Thyroid gland (tissue), 4 donors: ENCODE data around the gene ACACA. TPM values are rescaled to one million over a fixed set of nuclear protein-coding genes. Genes with fewer than 3 reads are reported as not detected.

ENCODE experiments used
- DNase-seq, 2 donors: peaks; one replicate each; pipeline ENCODE4 v3.0.0-alpha.2; 2019
- H3K27ac ChIP-seq, 3 donors: fragments of 200-600 bp; sonication (generic); 1 replicate in 2 of 3; 2 replicates in 1 of 3; pipeline ENCODE4 v1.5.1; 2016 to 2019; ENCODE audit warnings: mild to moderate bottlenecking in 1 of 3, moderate library complexity in 1 of 3
- H3K27me3 ChIP-seq: fragments of 200-600 bp; sonication (generic); one replicate; pipeline ENCODE4 v1.5.1; 2019
- H3K36me3 ChIP-seq, 2 donors: fragments of 200-600 bp; sonication (generic); one replicate each; pipeline ENCODE4 v1.5.1; 2016 to 2019
- H3K4me1 ChIP-seq, 2 donors: fragments of 200-600 bp; sonication (generic); one replicate each; pipeline ENCODE4 v1.5.1; 2017 to 2019
- H3K4me3 ChIP-seq, 3 donors: fragments of 200-600 bp; sonication (generic); replicated peaks in 1 of 3; 1 replicate in 2 of 3; 2 replicates in 1 of 3; pipeline ENCODE4 v1.5.1; 2016; ENCODE audit warnings: mild to moderate bottlenecking in 1 of 3
- H3K9me3 ChIP-seq: fragments of 200-600 bp; sonication (generic); one replicate; pipeline ENCODE4 v1.5.1; 2017
- CTCF ChIP-seq, 6 experiments: fragments of 200-600 bp in 3 of 6; fragments of 450-650 bp in 3 of 6; sonication (generic) in 3 of 6; IDR thresholded peaks; one replicate each; pipeline ENCODE4 v1.5.1; 2016 to 2019; ENCODE audit warnings: antibody characterized with exemption in 6 of 6, mild to moderate bottlenecking in 2 of 6, inconsistent platforms in 1 of 6, moderate library complexity in 1 of 6
- POLR2A ChIP-seq, 2 donors: fragments of 450-650 bp; IDR thresholded peaks; one replicate each; pipeline ENCODE4 v1.6.1; 2017; ENCODE audit warnings: antibody characterized with exemption in 2 of 2, mild to moderate bottlenecking in 2 of 2, moderate library complexity in 1 of 2
- WGBS, 2 donors: methylation state at CpG; one replicate each; pipeline ENCODE4 v1.1.5; 2017; 5-methylcytosine and 5-hydroxymethylcytosine counted together
- intact Hi-C: fragments of 100-400 bp; cut with DNase I; formaldehyde crosslinking; loops from one replicate; pipeline ENCODE4 v1.15.1; 2023
- total RNA-seq, 4 donors: library from RNA; depleted of rRNA; stranded (reverse); fragments of >200 nt; gene quantifications; one replicate each; pipeline ENCODE4 v1.2.3, GENCODE V29; 2016

The ACACA gene
- total RNA-seq, 4 donors from 2014 or later: 27.2 to 55.7 (median 38.4) TPM

GRCh38 chr17:37168731-37169353, 237.8 kb downstream of the ACACA start:
- Histone ChIP-seq H3K36me3 (no peaks in the 10 kb centered on the region), H3K4me3 (no peak overlapping the region), H3K27me3 (no peaks in the 10 kb centered on the region), H3K27ac (no peak overlapping the region), H3K9me3 (no peaks in the 10 kb centered on the region), H3K4me1 (no peaks in the 10 kb centered on the region)
- DNase-seq: no peak
- TF ChIP-seq CTCF (IDR thresholded peaks at IDR 0.05) (no peak), POLR2A (IDR thresholded peaks at IDR 0.05) (no peak)
- intact Hi-C loops: no loop called here
- 76 to 87% methylated on average over 3 of the region's 3 CpGs for WGBS, 2 donors

DNA sequence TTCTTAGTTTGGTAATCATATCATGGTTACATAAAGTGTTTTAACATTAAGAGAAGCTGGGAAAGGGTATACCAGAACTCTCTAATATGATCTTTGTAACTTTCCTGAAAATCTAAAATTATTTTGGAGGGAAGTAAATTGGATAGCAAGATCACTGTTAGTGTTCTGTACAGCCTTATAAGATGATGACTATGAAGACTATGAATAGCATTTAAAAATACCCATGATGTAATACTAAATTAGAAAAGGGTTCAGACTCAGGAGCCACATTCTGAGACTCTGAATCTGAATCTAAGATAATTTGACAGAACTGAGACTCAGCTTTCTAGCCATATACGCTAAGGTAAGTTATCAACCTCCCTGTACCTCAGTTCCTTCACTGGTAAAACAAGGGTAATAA, 238.9 kb downstream of the ACACA start:
- no peaks in the 10 kb centered on the region for H3K9me3 ChIP-seq
- no peaks in the 10 kb centered on the region for H3K36me3 ChIP-seq
- no peak for TF ChIP-seq POLR2A (IDR thresholded peaks at IDR 0.05)
- TF ChIP-seq CTCF (IDR thresholded peaks at IDR 0.05): no peak
- DNase-seq: no peak
- intact Hi-C loops: no loop called here
- H3K27me3 ChIP-seq: no peaks in the 10 kb centered on the region
- H3K27ac ChIP-seq: no peak overlapping the region
- no peak overlapping the region for H3K4me3 ChIP-seq
- H3K4me1 ChIP-seq: no peaks in the 10 kb centered on the region
- 92 to 100% methylated on average over 1 of the region's 1 CpG for WGBS, 2 donors

DNA sequence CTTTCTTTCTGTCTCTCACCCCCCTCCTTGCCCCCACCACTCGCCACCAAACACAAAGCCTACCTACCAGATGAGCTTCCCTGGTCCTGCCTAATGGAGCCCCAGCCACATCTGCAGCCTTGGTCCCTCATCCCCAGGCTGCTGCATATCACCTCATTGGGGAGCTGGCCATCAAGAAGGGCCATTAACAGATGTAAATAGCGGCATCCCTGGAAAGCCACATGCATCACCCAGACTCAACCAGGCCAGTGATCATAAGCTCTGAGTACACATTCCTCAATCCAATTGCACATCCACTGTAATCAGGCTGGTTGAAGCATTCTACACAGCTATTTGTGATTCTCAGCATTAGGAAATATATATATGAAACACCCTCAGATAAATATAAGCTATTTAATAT, 242.6 kb downstream of the ACACA start:
- Histone ChIP-seq H3K4me3 (no peak overlapping the region), H3K27ac (no peak overlapping the region), H3K4me1 (peaks cover 7 to 9% of the 10 kb centered on the region in 2 donors), H3K9me3 (no peaks in the 10 kb centered on the region), H3K27me3 (no peaks in the 10 kb centered on the region), H3K36me3 (no peaks in the 10 kb centered on the region)
- no peak for DNase-seq
- 100% methylated on average over 2 of the region's 2 CpGs for WGBS, 2 donors
- intact Hi-C loops: no loop called here
- no peak for TF ChIP-seq POLR2A (IDR thresholded peaks at IDR 0.05)
- TF ChIP-seq CTCF (IDR thresholded peaks at IDR 0.05): no peak

DNA sequence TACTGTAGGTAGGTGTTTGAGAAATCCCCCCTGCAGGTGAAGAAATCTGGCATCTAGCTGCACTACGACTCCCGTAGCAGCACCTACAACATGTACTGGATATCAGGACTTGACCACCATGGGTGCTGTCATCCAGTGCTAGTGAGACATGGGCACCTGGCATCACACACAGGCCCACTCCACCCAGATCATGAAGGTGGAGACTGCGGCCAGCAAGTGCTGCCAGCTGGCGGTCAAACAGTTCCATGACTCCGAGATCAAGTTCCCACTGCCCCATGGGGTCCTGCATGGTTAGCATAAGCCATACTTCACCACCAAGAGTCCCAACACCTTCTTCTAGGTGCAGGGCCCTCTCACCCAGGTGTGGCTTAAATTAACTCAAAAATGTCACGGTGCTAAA, 243.8 kb downstream of the ACACA start:
- no peak overlapping the region for H3K27ac ChIP-seq
- no peaks in the 10 kb centered on the region for H3K27me3 ChIP-seq
- peaks cover 7 to 9% of the 10 kb centered on the region in 2 donors for H3K4me1 ChIP-seq
- H3K9me3 ChIP-seq: no peaks in the 10 kb centered on the region
- whole genome bisulfite sequencing, 2 donors: 86 to 91% methylated on average over 6 of the region's 6 CpGs
- no peak for TF ChIP-seq POLR2A (IDR thresholded peaks at IDR 0.05)
- TF ChIP-seq CTCF (IDR thresholded peaks at IDR 0.05): no peak
- H3K4me3 ChIP-seq: no peak overlapping the region
- no peak for DNase-seq
- no peaks in the 10 kb centered on the region for H3K36me3 ChIP-seq
- intact Hi-C loops: no loop called here

DNA sequence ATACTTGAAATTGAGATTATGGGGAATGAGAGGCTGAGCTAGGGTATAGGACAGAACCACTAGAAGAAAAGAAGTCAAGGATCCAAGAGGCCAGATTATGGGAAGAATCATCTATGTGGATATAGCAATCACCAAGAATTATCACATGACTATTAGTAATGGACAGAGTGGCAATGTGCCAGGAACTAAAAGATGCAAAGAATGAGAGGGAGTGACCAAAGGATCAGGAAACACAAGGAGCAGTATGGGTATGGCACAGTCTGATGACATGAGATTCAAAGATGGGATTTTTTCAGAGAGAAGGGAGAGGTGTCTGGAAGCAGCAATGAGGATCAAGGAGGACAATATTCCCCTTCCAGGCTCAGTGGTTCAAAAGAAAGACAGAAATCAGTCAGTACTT, 245.7 kb downstream of the ACACA start:
- TF ChIP-seq POLR2A (IDR thresholded peaks at IDR 0.05) (no peak), CTCF (IDR thresholded peaks at IDR 0.05) (no peak)
- Histone ChIP-seq H3K9me3 (no peaks in the 10 kb centered on the region), H3K27me3 (no peaks in the 10 kb centered on the region), H3K27ac (no peak overlapping the region), H3K36me3 (no peaks in the 10 kb centered on the region), H3K4me1 (peaks cover 7 to 9% of the 10 kb centered on the region in 2 donors), H3K4me3 (no peak overlapping the region)
- intact Hi-C loops: no loop called here
- DNase-seq: no peak
